Neural cell (in vitro differentiated cells): ENCODE results near the gene CRADD. TPM values are rescaled to one million over a fixed set of nuclear protein-coding genes. Genes with fewer than 3 reads are reported as not detected.

Experiments
- H2AFZ ChIP-seq: fragments of 200-600, 300-800 bp; sonication (generic), shearing (Covaris generic); 2 replicates; pipeline ENCODE4 v1.6.0; 2014; ENCODE audit warnings: low read depth, mild to moderate bottlenecking, antibody characterized with exemption, low read length, moderate library complexity
- H3F3A ChIP-seq: fragments of 200-600 bp; shearing (Covaris generic); 2 replicates; pipeline ENCODE4 v1.6.1; 2016; ENCODE audit warnings: mild to moderate bottlenecking, moderate library complexity, mixed read lengths, antibody characterized with exemption, low read length; ENCODE audit not compliant: insufficient read depth, poor library complexity, severe bottlenecking
- H3K27ac ChIP-seq: fragments of 200-600, 300-800 bp; sonication (generic), shearing (Covaris generic); 2 replicates; pipeline ENCODE4 v1.5.1; 2014; ENCODE audit warnings: mild to moderate bottlenecking, low read length, moderate library complexity
- H3K27me3 ChIP-seq: fragments of 300-800, 200-600 bp; sonication (generic), shearing (Covaris generic); 2 replicates; pipeline ENCODE4 v1.6.0; 2014; ENCODE audit warnings: mild to moderate bottlenecking, low read depth, low read length, moderate library complexity; ENCODE audit not compliant: insufficient read depth
- H3K36me3 ChIP-seq: fragments of 300-800, 200-600 bp; sonication (generic), shearing (Covaris generic); 2 replicates; pipeline ENCODE4 v1.5.1; 2014; ENCODE audit warnings: mild to moderate bottlenecking, antibody characterized with exemption, low read length, moderate library complexity; ENCODE audit not compliant: insufficient read depth
- H3K4me2 ChIP-seq: fragments of 300-800, 200-600 bp; sonication (generic), shearing (Covaris generic); 2 replicates; pipeline ENCODE4 v1.6.0; 2014; ENCODE audit warnings: mild to moderate bottlenecking, low read length
- H3K4me3 ChIP-seq: fragments of 300-800, 200-600 bp; sonication (generic), shearing (Covaris generic); 2 replicates; pipeline ENCODE4 v1.5.1; 2014; ENCODE audit warnings: mild to moderate bottlenecking, low read length, moderate library complexity
- H3K79me2 ChIP-seq: fragments of 200-600 bp; shearing (Covaris generic); replicated peaks from 2 replicates; pipeline ENCODE4 v1.6.0; 2014; ENCODE audit warnings: mild to moderate bottlenecking, low read length, moderate library complexity; ENCODE audit not compliant: insufficient read depth
- H3K9ac ChIP-seq: fragments of 300-800, 200-600 bp; sonication (generic), shearing (Covaris generic); 2 replicates; pipeline ENCODE4 v1.6.1; 2016; ENCODE audit warnings: mild to moderate bottlenecking, low read length, mixed read lengths
- H3K9me2 ChIP-seq: fragments of 200-600 bp; shearing (Covaris generic); 2 replicates; pipeline ENCODE4 v1.6.1; 2016; ENCODE audit warnings: mild to moderate bottlenecking, low read length, mixed read lengths; ENCODE audit not compliant: insufficient read depth
- H3K9me3 ChIP-seq: fragments of 200-600, 300-800 bp; sonication (generic), shearing (Covaris generic); 2 replicates; pipeline ENCODE4 v1.6.1; 2016; ENCODE audit warnings: mild to moderate bottlenecking, mixed run types, low read length, moderate library complexity, mixed read lengths
- H4K20me1 ChIP-seq: fragments of 200-600 bp; shearing (Covaris generic); 2 replicates; pipeline ENCODE4 v1.6.1; 2016; ENCODE audit warnings: mild to moderate bottlenecking, mixed run types; ENCODE audit not compliant: insufficient read depth
- CTCF ChIP-seq: fragments of 450-650 bp; IDR thresholded peaks from 2 replicates; pipeline ENCODE4 v1.5.1; 2014; ENCODE audit warnings: antibody characterized with exemption, mild to moderate bottlenecking, moderate library complexity; ENCODE audit not compliant: poor library complexity, severe bottlenecking
- EP300 ChIP-seq: fragments of 450-650 bp; conservative IDR thresholded peaks from 2 replicates; pipeline ENCODE4 v1.6.1; 2014; ENCODE audit warnings: antibody characterized with exemption, mild to moderate bottlenecking, moderate library complexity; ENCODE audit not compliant: poor library complexity, severe bottlenecking
- EZH2 ChIP-seq: fragments of 200-600, 300-800 bp; shearing (Covaris generic), sonication (generic); IDR thresholded peaks from 2 replicates; pipeline ENCODE4 v1.6.1; 2014; ENCODE audit warnings: antibody characterized with exemption, low read length, borderline replicate concordance, mild to moderate bottlenecking; ENCODE audit not compliant: insufficient read depth, poor library complexity, severe bottlenecking
- MXI1 ChIP-seq: fragments of 450-650 bp; conservative IDR thresholded peaks from 2 replicates; pipeline ENCODE4 v1.6.1; 2014; ENCODE audit warnings: antibody characterized with exemption, mild to moderate bottlenecking; ENCODE audit not compliant: poor library complexity, severe bottlenecking
- POLR2AphosphoS5 ChIP-seq: IDR thresholded peaks from 2 replicates; pipeline ENCODE4 v1.6.1; 2012
- RAD21 ChIP-seq: fragments of 450-650 bp; conservative IDR thresholded peaks from 2 replicates; pipeline ENCODE4 v1.6.1; 2014; ENCODE audit warnings: antibody characterized with exemption, mild to moderate bottlenecking, moderate library complexity
- SMC3 ChIP-seq: fragments of 450-650 bp; conservative IDR thresholded peaks from 2 replicates; pipeline ENCODE4 v1.6.1; 2014; ENCODE audit warnings: antibody characterized with exemption, mild to moderate bottlenecking, moderate library complexity; ENCODE audit not compliant: poor library complexity
- TAF1 ChIP-seq: IDR thresholded peaks from 2 replicates; pipeline ENCODE4 v1.6.1; 2012; ENCODE audit warnings: low read depth
- polyA plus RNA-seq: library from polyadenylated mRNA; depleted of rRNA; stranded (reverse); fragments of >200 nt; gene quantifications from 2 replicates; pipeline ENCODE4 v1.2.3, GENCODE V29; 2014
- TF ChIP-seq, protein P1 (sequence below): IDR thresholded peaks from 2 replicates; pipeline ENCODE4 v1.6.1; 2012; ENCODE audit warnings: borderline replicate concordance

CRADD gene
- polyA plus RNA-seq, 1 donor from 2014 or later = 23.5 TPM

- Histone ChIP-seq H3K9me3 (no peaks in the 10 kb centered on the region), H3K4me3 (no peak overlapping the region), H3F3A (no peaks in the 10 kb centered on the region), H3K36me3 (no peaks in the 10 kb centered on the region), H3K27me3 (no peaks in the 10 kb centered on the region), H3K79me2 (no peaks in the 10 kb centered on the region), H3K9me2 (no peaks in the 10 kb centered on the region), H3K4me2 (no peak overlapping the region), H3K27ac (no peak overlapping the region), H4K20me1 (no peaks in the 10 kb centered on the region), H2AFZ (no peak overlapping the region), H3K9ac (no peak overlapping the region)
- no peak for TF ChIP-seq EP300
- TF ChIP-seq TAF1 = no peak
- TF ChIP-seq EZH2 = no peak
- TF ChIP-seq RAD21 = no peak
- TF ChIP-seq MXI1 = no peak
- TF ChIP-seq POLR2AphosphoS5 = no peak
- TF ChIP-seq SMC3 = no peak
- no peak for TF ChIP-seq CTCF
- TF ChIP-seq, protein P1, sequence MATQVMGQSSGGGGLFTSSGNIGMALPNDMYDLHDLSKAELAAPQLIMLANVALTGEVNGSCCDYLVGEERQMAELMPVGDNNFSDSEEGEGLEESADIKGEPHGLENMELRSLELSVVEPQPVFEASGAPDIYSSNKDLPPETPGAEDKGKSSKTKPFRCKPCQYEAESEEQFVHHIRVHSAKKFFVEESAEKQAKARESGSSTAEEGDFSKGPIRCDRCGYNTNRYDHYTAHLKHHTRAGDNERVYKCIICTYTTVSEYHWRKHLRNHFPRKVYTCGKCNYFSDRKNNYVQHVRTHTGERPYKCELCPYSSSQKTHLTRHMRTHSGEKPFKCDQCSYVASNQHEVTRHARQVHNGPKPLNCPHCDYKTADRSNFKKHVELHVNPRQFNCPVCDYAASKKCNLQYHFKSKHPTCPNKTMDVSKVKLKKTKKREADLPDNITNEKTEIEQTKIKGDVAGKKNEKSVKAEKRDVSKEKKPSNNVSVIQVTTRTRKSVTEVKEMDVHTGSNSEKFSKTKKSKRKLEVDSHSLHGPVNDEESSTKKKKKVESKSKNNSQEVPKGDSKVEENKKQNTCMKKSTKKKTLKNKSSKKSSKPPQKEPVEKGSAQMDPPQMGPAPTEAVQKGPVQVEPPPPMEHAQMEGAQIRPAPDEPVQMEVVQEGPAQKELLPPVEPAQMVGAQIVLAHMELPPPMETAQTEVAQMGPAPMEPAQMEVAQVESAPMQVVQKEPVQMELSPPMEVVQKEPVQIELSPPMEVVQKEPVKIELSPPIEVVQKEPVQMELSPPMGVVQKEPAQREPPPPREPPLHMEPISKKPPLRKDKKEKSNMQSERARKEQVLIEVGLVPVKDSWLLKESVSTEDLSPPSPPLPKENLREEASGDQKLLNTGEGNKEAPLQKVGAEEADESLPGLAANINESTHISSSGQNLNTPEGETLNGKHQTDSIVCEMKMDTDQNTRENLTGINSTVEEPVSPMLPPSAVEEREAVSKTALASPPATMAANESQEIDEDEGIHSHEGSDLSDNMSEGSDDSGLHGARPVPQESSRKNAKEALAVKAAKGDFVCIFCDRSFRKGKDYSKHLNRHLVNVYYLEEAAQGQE = no peak
Observed at GRCh38 chr12:93904124-93904523, 226.9 kb downstream of the CRADD start.

DNA sequence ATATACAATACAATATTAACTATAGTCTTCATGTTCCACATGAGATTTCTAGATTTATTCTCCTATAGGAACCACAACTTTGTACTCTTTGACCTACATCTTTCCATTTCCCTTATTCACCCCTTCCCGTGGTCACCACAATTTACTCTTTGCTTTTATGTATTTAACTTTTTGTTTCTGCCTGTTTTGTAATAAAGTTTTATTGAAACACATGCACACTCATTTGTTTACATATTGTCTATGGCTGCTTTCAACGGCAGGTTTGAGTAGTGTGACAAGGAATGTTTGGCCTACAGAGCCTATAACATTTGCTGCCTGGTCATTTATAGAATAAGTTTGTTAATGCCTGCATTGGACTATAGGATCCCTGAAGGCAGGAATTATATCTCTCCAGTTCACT is 231.1 kb downstream of the CRADD start:
- Histone ChIP-seq H4K20me1 (no peaks in the 10 kb centered on the region), H3K9me3 (no peaks in the 10 kb centered on the region), H3K4me2 (no peak overlapping the region), H2AFZ (no peak overlapping the region), H3K27me3 (no peaks in the 10 kb centered on the region), H3K27ac (no peak overlapping the region), H3K9ac (no peak overlapping the region), H3K79me2 (no peaks in the 10 kb centered on the region), H3K9me2 (no peaks in the 10 kb centered on the region), H3K4me3 (no peak overlapping the region), H3F3A (no peaks in the 10 kb centered on the region), H3K36me3 (no peaks in the 10 kb centered on the region)
- TF ChIP-seq EP300 = no peak
- TF ChIP-seq EZH2 = no peak
- TF ChIP-seq CTCF = no peak
- TF ChIP-seq, protein P1 = no peak
- no peak for TF ChIP-seq MXI1
- no peak for TF ChIP-seq SMC3
- TF ChIP-seq RAD21 = no peak
- TF ChIP-seq TAF1 = no peak
- no peak for TF ChIP-seq POLR2AphosphoS5
